IMR-90 (cell line): ENCODE data around the gene ATP6AP1. TPM values are rescaled to one million over a fixed set of nuclear protein-coding genes. Genes with fewer than 3 reads are reported as not detected.

Experiments
- ATAC-seq: fragments of 200-7000 bp; cut with Tn5 transposase; 2 replicates; pipeline ENCODE4 v1.9.1; 2020; ENCODE audit warnings: low read depth, mild to moderate bottlenecking, moderate library complexity
- BruUV-seq: library from RNA; stranded (reverse); fragments of 400-500 nt; replicated peaks from 2 replicates; lab custom pipeline; 2021; lab: Mats Ljungman, UMichigan
- CTCF ChIA-PET: fragments of 300-600 bp; formaldehyde crosslinking; extraction: SDS; loops from one replicate; lab custom pipeline; 2021; ENCODE audit warnings: antibody characterized with exemption; lab: Yijun Ruan, JAX
- POLR2A ChIA-PET: fragments of 300-600 bp; sonication (Branson Sonifier 250); formaldehyde crosslinking; loops from one replicate; lab custom pipeline; 2022; ENCODE audit warnings: antibody characterized with exemption; ENCODE audit not compliant: unreplicated experiment; lab: Charles Lee
- DNase-seq: peaks from one replicate; pipeline ENCODE4 v3.0.0; 2013
- H2AFZ ChIP-seq: replicated peaks from 2 replicates; pipeline ENCODE3; 2013; ENCODE audit warnings: low read length, mild to moderate bottlenecking; ENCODE audit not compliant: poor library complexity
- H2AK5ac ChIP-seq: 2 replicates; pipeline ENCODE4 v1.6.1; 2013; ENCODE audit warnings: low read depth, low read length, inconsistent platforms
- H2AK9ac ChIP-seq: replicated peaks from 2 replicates; pipeline ENCODE3; 2013; ENCODE audit warnings: mild to moderate bottlenecking, low read depth, low read length, moderate library complexity; ENCODE audit not compliant: poor library complexity
- H2BK120ac ChIP-seq: 2 replicates; pipeline ENCODE4 v1.6.1; 2013; ENCODE audit warnings: low read depth, low read length, inconsistent platforms
- H2BK15ac ChIP-seq: 3 replicates; pipeline ENCODE4 v1.6.1; 2013; ENCODE audit warnings: low read depth, low read length, inconsistent platforms
- H2BK20ac ChIP-seq: 2 replicates; pipeline ENCODE4 v1.6.1; 2013; ENCODE audit warnings: low read depth, mild to moderate bottlenecking, inconsistent platforms, low read length, moderate library complexity
- H2BK5ac ChIP-seq: 2 replicates; pipeline ENCODE4 v1.6.1; 2013; ENCODE audit warnings: mild to moderate bottlenecking, low read depth, low read length, inconsistent platforms; ENCODE audit not compliant: poor library complexity, severe bottlenecking
- H3K14ac ChIP-seq: replicated peaks from 2 replicates; pipeline ENCODE4 v1.6.1; 2013; ENCODE audit warnings: low read depth, low read length, inconsistent platforms
- H3K18ac ChIP-seq: 2 replicates; pipeline ENCODE4 v1.6.1; 2013; ENCODE audit warnings: low read depth, low read length, control low read depth
- H3K23ac ChIP-seq: 2 replicates; pipeline ENCODE4 v1.6.1; 2013; ENCODE audit warnings: low read depth, low read length, inconsistent platforms
- H3K27ac ChIP-seq: 2 replicates; pipeline ENCODE4 v1.5.1; 2013; ENCODE audit warnings: mild to moderate bottlenecking, control low read depth, low read length; ENCODE audit not compliant: insufficient read depth
- H3K27me3 ChIP-seq: 2 replicates; pipeline ENCODE4 v1.6.1; 2013; ENCODE audit warnings: low read length; ENCODE audit not compliant: control insufficient read depth, insufficient read depth
- H3K36me3 ChIP-seq: 2 replicates; pipeline ENCODE4 v1.6.1; 2013; ENCODE audit warnings: low read length, mixed read lengths; ENCODE audit not compliant: control insufficient read depth, insufficient read depth
- H3K4ac ChIP-seq: 2 replicates; pipeline ENCODE4 v1.6.1; 2013; ENCODE audit warnings: low read depth, low read length, inconsistent platforms
- H3K4me1 ChIP-seq: 2 replicates; pipeline ENCODE4 v1.6.1; 2013; ENCODE audit warnings: low read length, mixed read lengths; ENCODE audit not compliant: control insufficient read depth, insufficient read depth
- H3K4me2 ChIP-seq: 2 replicates; pipeline ENCODE4 v1.6.1; 2013; ENCODE audit warnings: low read depth, mild to moderate bottlenecking, control low read depth, low read length, moderate library complexity
- H3K4me3 ChIP-seq: 2 replicates; pipeline ENCODE4 v1.5.1; 2013; ENCODE audit warnings: low read depth, mild to moderate bottlenecking, control low read depth, low read length, moderate library complexity; ENCODE audit not compliant: insufficient read depth
- H3K56ac ChIP-seq: 2 replicates; pipeline ENCODE4 v1.6.1; 2013; ENCODE audit warnings: low read length, inconsistent platforms; ENCODE audit not compliant: insufficient read depth; ENCODE audit errors: extremely low read depth
- H3K79me1 ChIP-seq, 2 experiments: 2 replicates each; pipeline ENCODE4 v1.6.1; 2013; ENCODE audit warnings: low read length in 2 of 2, inconsistent platforms in 1 of 2, low read depth in 1 of 2
- H3K9ac ChIP-seq: 2 replicates; pipeline ENCODE4 v1.6.1; 2013; ENCODE audit warnings: low read depth, low read length, control low read depth
- H3K9me1 ChIP-seq: 2 replicates; pipeline ENCODE4 v1.6.1; 2013; ENCODE audit warnings: low read length, inconsistent platforms; ENCODE audit not compliant: insufficient read depth
- H3K9me3 ChIP-seq: 2 replicates; pipeline ENCODE4 v1.6.1; 2013; ENCODE audit warnings: low read length; ENCODE audit not compliant: control insufficient read depth, insufficient read depth
- H4K20me1 ChIP-seq: 2 replicates; pipeline ENCODE4 v1.6.1; 2013; ENCODE audit warnings: low read length, inconsistent platforms; ENCODE audit not compliant: insufficient read depth
- H4K5ac ChIP-seq: 2 replicates; pipeline ENCODE4 v1.6.1; 2013; ENCODE audit warnings: mild to moderate bottlenecking, low read depth, low read length, control low read depth
- H4K8ac ChIP-seq, 2 experiments: 2 replicates each; pipeline ENCODE4 v1.6.1; 2013; ENCODE audit warnings: low read depth in 2 of 2, low read length in 2 of 2, control low read depth in 1 of 2, inconsistent platforms in 1 of 2
- H4K91ac ChIP-seq: 2 replicates; pipeline ENCODE4 v1.6.1; 2013; ENCODE audit warnings: low read depth, low read length, inconsistent platforms; ENCODE audit not compliant: insufficient read depth
- CEBPB ChIP-seq: IDR thresholded peaks from 2 replicates; pipeline ENCODE4 v1.6.1; 2012; ENCODE audit warnings: low read depth, low read length, improper control_type of control experiment
- CHD1 ChIP-seq: IDR thresholded peaks from 2 replicates; pipeline ENCODE4 v1.6.1; 2012; ENCODE audit warnings: low read depth, low read length, improper control_type of control experiment
- MAFK ChIP-seq: IDR thresholded peaks from 2 replicates; pipeline ENCODE4 v1.6.1; 2012; ENCODE audit warnings: low read depth, low read length, improper control_type of control experiment
- RAD21 ChIP-seq: IDR thresholded peaks from 2 replicates; pipeline ENCODE4 v1.6.1; 2012; ENCODE audit warnings: low read length, improper control_type of control experiment
- RFX5 ChIP-seq: IDR thresholded peaks from 2 replicates; pipeline ENCODE4 v1.8.0; 2012; ENCODE audit warnings: low read depth, mild to moderate bottlenecking, low read length, moderate library complexity
- SMC3 ChIP-seq: fragments of 150-350 bp; IDR thresholded peaks from 2 replicates; pipeline ENCODE4 v1.6.1; 2016; ENCODE audit warnings: low read depth, mild to moderate bottlenecking, antibody characterized with exemption, low read length, moderate library complexity
- USF2 ChIP-seq: fragments of 150-350 bp; IDR thresholded peaks from 2 replicates; pipeline ENCODE4 v1.6.1; 2017; ENCODE audit warnings: mild to moderate bottlenecking, antibody characterized with exemption, low read length, low read depth
- WGBS, 2 experiments: methylation state at CpG; one replicate each; pipeline versions ENCODE4 v1.1.5 to v1.1.7; 2013; ENCODE audit warnings: missing lambda C conversion rate in 2 of 2; ENCODE audit not compliant: insufficient read length in 1 of 2; ENCODE audit errors: extremely low coverage in 2 of 2; 5-methylcytosine and 5-hydroxymethylcytosine counted together
- dilution Hi-C: fragments of 300-500 bp; cut with HindIII; formaldehyde crosslinking; loops from one replicate; pipeline ENCODE4 v1.14.3; 2018; ENCODE audit warnings: low sequenced_read_pairs; ENCODE audit not compliant: unreplicated experiment
- in situ Hi-C: fragments of 300-500 bp; cut with MboI; formaldehyde crosslinking; loops from 3 replicates; pipeline ENCODE4 v1.14.3; 2019; ENCODE audit warnings: low sequenced_read_pairs, inconsistent platforms, mixed read lengths
- intact Hi-C: fragments of 100-400 bp; cut with micrococcal nuclease; formaldehyde crosslinking; loops from 2 replicates; pipeline ENCODE4 v1.10.0; 2022
- polyA plus RNA-seq, 3 experiments: library from polyadenylated mRNA; depleted of rRNA; stranded (reverse); fragments of >200 nt; gene quantifications; 2 replicates each; pipeline ENCODE4 v1.2.3, GENCODE V29; 2012; ENCODE audit warnings: low replicate concordance in 1 of 3
- total RNA-seq: library from RNA; depleted of rRNA; stranded (reverse); fragments of >200 nt; gene quantifications from 2 replicates; pipeline ENCODE4 v1.2.3, GENCODE V29; 2012

Gene ATP6AP1
- total and polyA plus RNA-seq, 2 of the 4 experiments (the other 2 are of a cell fraction): 13.8 to 96.7 TPM

GRCh38 chrX:154470914-154471568 is 42.6 kb downstream of the ATP6AP1 start:
- Histone ChIP-seq H3K14ac (no peak overlapping the region), H2BK15ac (no peak overlapping the region), H3K79me1 (no peaks in the 10 kb centered on the region), H3K4ac (no peak overlapping the region), H2BK120ac (no peak overlapping the region), H3K4me2 (no peak overlapping the region), H4K5ac (no peak overlapping the region), H3K56ac (no peak overlapping the region), H4K91ac (no peak overlapping the region), H3K36me3 (peaks cover 62% of the 10 kb centered on the region), H2BK20ac (no peak overlapping the region), H3K27me3 (no peaks in the 10 kb centered on the region), H3K9me1 (no peaks in the 10 kb centered on the region), H2BK5ac (no peak overlapping the region), H3K4me1 (no peaks in the 10 kb centered on the region), H2AFZ (no peak overlapping the region), H2AK5ac (no peak overlapping the region), H4K20me1 (no peaks in the 10 kb centered on the region; the same call in 1 of the 2 replicates), H4K8ac (no peak overlapping the region), H3K18ac (no peak overlapping the region), H3K9me3 (peaks cover 2% of the 10 kb centered on the region; the same call in 1 of the 2 replicates), H3K27ac (no peak overlapping the region), H3K23ac (no peak overlapping the region), H2AK9ac (no peak overlapping the region), H3K9ac (no peak overlapping the region), H3K4me3 (no peak overlapping the region)
- POLR2A ChIA-PET: no interaction called here
- dilution Hi-C loops: no loop called here
- ATAC-seq: no peak
- 60% methylated on average over 2 of the region's 23 CpGs; no CpG with 5 or more reads in 1 of the 2 experiments for WGBS, 2 experiments
- TF ChIP-seq CEBPB (no peak), RAD21 (no peak), CHD1 (no peak), SMC3 (no peak), RFX5 (no peak), MAFK (no peak), USF2 (no peak)
- DNase-seq: no peak
- CTCF ChIA-PET: no interaction called here
- in situ Hi-C loops: no loop called here
- BruUV-seq: no TSS peak
- intact Hi-C loops: no loop called here
